Pancreas (tissue), 10 donors: ENCODE measurements around the gene PLAA. TPM values are rescaled to one million over a fixed set of nuclear protein-coding genes. Genes with fewer than 3 reads are reported as not detected.

Experiments used
- ATAC-seq, 4 donors: fragments of 200-7000 bp; cut with Tn5 transposase; one replicate each; pipeline versions ENCODE4 v1.8.0 to v1.9.1; 2020; ENCODE audit warnings: mild to moderate bottlenecking in 4 of 4, moderate library complexity in 4 of 4
- DNase-seq, 6 donors: peaks; one replicate each; pipeline ENCODE4 v3.0.0-alpha.2; 2020
- FAIRE-seq: peaks from 2 replicates; lab custom pipeline; 2012; peaks lifted over from hg19 to GRCh38; lab: Jason Lieb, UNC
- H3K27ac ChIP-seq, 4 donors: fragments of 200-600 bp; sonication (generic); 1 replicate in 3 of 4; 2 replicates in 1 of 4; pipeline versions ENCODE4 v1.5.0 to v1.8.0; 2020
- H3K27me3 ChIP-seq, 4 donors: fragments of 200-600 bp; one replicate each; pipeline ENCODE4 v1.8.0; 2021
- H3K36me3 ChIP-seq, 3 donors: fragments of 200-600 bp; sonication (generic) in 1 of 3; one replicate each; pipeline versions ENCODE4 v1.5.0 to v1.8.0; 2020 to 2021
- H3K4me1 ChIP-seq, 3 donors: fragments of 200-600 bp; one replicate each; pipeline ENCODE4 v1.8.0; 2021
- H3K4me3 ChIP-seq, 4 donors: fragments of 200-600 bp; sonication (generic) in 2 of 4; one replicate each; pipeline versions ENCODE4 v1.5.0 to v1.8.0; 2020 to 2021
- H3K9me3 ChIP-seq, 4 donors: fragments of 200-600 bp; one replicate each; pipeline ENCODE4 v1.8.0; 2021
- CTCF ChIP-seq, 4 donors: fragments of 200-600 bp; sonication (generic) in 3 of 4; IDR thresholded peaks; one replicate each; pipeline versions ENCODE4 v1.5.0 to v1.8.0; 2021; ENCODE audit warnings: antibody characterized with exemption in 4 of 4
- WGBS, 2 donors: extraction: QIAGEN DNeasy Blood & Tissue Kit; methylation state at CpG; one replicate each; pipeline ENCODE4 v1.1.7; 2013; 5-methylcytosine and 5-hydroxymethylcytosine counted together
- intact Hi-C, 3 donors: fragments of 100-400 bp; cut with DNase I; formaldehyde crosslinking; loops; one replicate each; pipeline versions ENCODE4 v1.11.1 to v1.14.2; 2022
- polyA plus RNA-seq, 2 donors: library from polyadenylated mRNA; stranded (reverse); fragments of 200-250 nt; gene quantifications; one replicate each; pipeline ENCODE4 v1.2.3, GENCODE V29; 2013
- total RNA-seq, 6 donors: library from RNA; stranded (reverse); fragmentation: NEBNext Ultra II Directional in 4 of 6; extraction: Animal tissue kit (Norgen Biotek cat#: 25700) in 4 of 6; gene quantifications; one replicate each; pipeline versions ENCODE4 v1.2.1 to v1.2.4, GENCODE V29; 2021 to 2023
- donor health status: healthy with polysubstance abuse.
- donor health status: DM: no; HTN: no; CAD: no; lungs with moderate emphysema.
- donor health status: DM: no; HTN: no; CAD: no.
- donor health status: control.
- donor health status: control.
- donor health status: Bipolar disorder and iron deficiency.
- donor health status: DM: yes; HTN: yes; CAD: no.
- donor health status: DM: no; HTN: no; CAD: no.
- donor health status: DM: no; HTN: no; CAD: no.
- donor health status: DM: yes; HTN: yes; CAD: no.

The PLAA gene
- total and polyA plus RNA-seq, 8 donors, result 4.6 to 13.8 (median 10.2) TPM

- WGBS, 2 donors, result 96 to 97% methylated on average over 1 of the region's 1 CpG
- peak in 1 of 4 donors; percentile 44 for ATAC-seq
- peak; percentile 54 for FAIRE-seq
- intact Hi-C loops, result no loop called here
- TF ChIP-seq CTCF (IDR thresholded peaks at IDR 0.05), result peak in 1 of 4 donors; percentile 10
- Histone ChIP-seq H3K9me3 (no peaks in the 10 kb centered on the region), H3K27me3 (no peaks in the 10 kb centered on the region), H3K27ac (no peak overlapping the region), H3K4me1 (no peaks in the 10 kb centered on the region), H3K36me3 (no peaks in the 10 kb centered on the region), H3K4me3 (no peak overlapping the region)
- no peak for DNase-seq
Measured at GRCh38 chr9:26856413-26857032, 90.5 kb downstream of the PLAA start.

Other genes starting within 250 kb of the PLAA start
- gene CAAP1, start 54.4 kb downstream of the PLAA start, total RNA-seq, result 10 to 100 TPM in 2 of 6 donors, 1 to 10 TPM in 4; 3.7 to 11.6 (median 7.8) TPM
- 10 to 100 TPM in 1 of 2 donors, 1 to 10 TPM in 1; 7.0 to 10.4 TPM for gene CAAP1, start 54.4 kb downstream of the PLAA start, polyA plus RNA-seq
- 1 to 10 TPM; 5.6 to 9.6 (median 7.7) TPM for gene IFT74, start 9.2 kb upstream of the PLAA start, total RNA-seq
- 10 to 100 TPM in 1 of 2 donors, 1 to 10 TPM in 1; 5.2 to 10.7 TPM for gene IFT74, start 9.2 kb upstream of the PLAA start, polyA plus RNA-seq
- under 1 TPM; 0.08 to 0.55 (median 0.23) TPM for gene LRRC19, start 58.4 kb upstream of the PLAA start, total RNA-seq
- under 1 TPM in 1 of 2 donors, not detected in 1; 0.16 TPM for gene LRRC19, start 58.4 kb upstream of the PLAA start, polyA plus RNA-seq
- 1 to 10 TPM; 1.1 to 3.8 (median 1.9) TPM for gene TEK, start 162.0 kb upstream of the PLAA start, total RNA-seq
- gene TEK, start 162.0 kb upstream of the PLAA start, polyA plus RNA-seq, result 1 to 10 TPM in 1 of 2 donors, under 1 TPM in 1; 0.91 to 3.4 TPM